HepG2 (cell line): ENCODE results near the gene PLXNB2. TPM values are rescaled to one million over a fixed set of nuclear protein-coding genes. Genes with fewer than 3 reads are reported as not detected.

ENCODE experiments used
- AKNA ChIP-seq: sonication (generic); formaldehyde crosslinking; IDR thresholded peaks from 2 replicates; pipeline ENCODE4 v1.4.0; 2020; ENCODE audit warnings: missing genetic modification reagents, borderline replicate concordance
- CREM ChIP-seq, 2 experiments: sonication (generic) in 1 of 2; formaldehyde crosslinking in 1 of 2; IDR thresholded peaks; 2 replicates each; pipeline versions ENCODE4 v1.4.0 to v1.6.1; 2016 to 2020; ENCODE audit warnings: antibody characterized with exemption in 1 of 2, mild to moderate bottlenecking in 1 of 2, missing genetic modification reagents in 1 of 2
- IRX3 ChIP-seq: sonication (generic); formaldehyde crosslinking; IDR thresholded peaks from 2 replicates; pipeline ENCODE4 v1.8.1; 2023; ENCODE audit warnings: mild to moderate bottlenecking, low read depth, missing genetic modification reagents, borderline replicate concordance
- NFAT5 ChIP-seq: sonication (generic); formaldehyde crosslinking; IDR thresholded peaks from 2 replicates; pipeline ENCODE4 v1.4.0; 2020; ENCODE audit warnings: missing genetic modification reagents
- NFKBIZ ChIP-seq: IDR thresholded peaks from 2 replicates; pipeline ENCODE4 v1.6.1; 2018; ENCODE audit warnings: missing genetic modification reagents, missing compliant biosample characterization
- PRMT3 ChIP-seq: sonication (generic); formaldehyde crosslinking; IDR thresholded peaks from 2 replicates; pipeline ENCODE4 v1.8.1; 2022; ENCODE audit warnings: low read depth, mild to moderate bottlenecking, moderate library complexity, missing genetic modification reagents, borderline replicate concordance
- REPIN1 ChIP-seq: sonication (generic); formaldehyde crosslinking; IDR thresholded peaks from 2 replicates; pipeline ENCODE4 v1.8.0; 2022; ENCODE audit warnings: missing genetic modification reagents, low read depth, mild to moderate bottlenecking, borderline replicate concordance
- ZBTB33 ChIP-seq: sonication (generic); formaldehyde crosslinking; IDR thresholded peaks from 2 replicates; pipeline ENCODE4 v1.4.0; 2020; ENCODE audit warnings: missing genetic modification reagents
- ZBTB37 ChIP-seq: sonication (generic); formaldehyde crosslinking; IDR thresholded peaks from 2 replicates; pipeline ENCODE4 v1.4.0; 2020; ENCODE audit warnings: mild to moderate bottlenecking, missing genetic modification reagents
- ZFP37 ChIP-seq: sonication (generic); formaldehyde crosslinking; IDR thresholded peaks from 2 replicates; pipeline ENCODE4 v1.4.0; 2020; ENCODE audit warnings: missing genetic modification reagents, borderline replicate concordance
- ZNF800 ChIP-seq: sonication (generic); formaldehyde crosslinking; IDR thresholded peaks from 2 replicates; pipeline ENCODE4 v1.4.0; 2020; ENCODE audit warnings: missing genetic modification reagents
- polyA plus RNA-seq, 8 experiments: library from polyadenylated mRNA; depleted of rRNA in 3 of 8; stranded (reverse) in 7 of 8; unstranded in 1 of 8; fragments of >200 nt; fragmentation: Illumina TruSeq in 4 of 8; extraction: Trizol in 4 of 8; gene quantifications; 2 replicates each; pipeline versions ENCODE4 v1.2.1 to v1.2.3, GENCODE V29; 2011 to 2016; ENCODE audit warnings: low read depth in 4 of 8, missing spikeins in 1 of 8, mixed read lengths in 1 of 8; ENCODE audit not compliant: insufficient read depth in 1 of 8
- total RNA-seq, 5 experiments: library from RNA; depleted of rRNA; stranded (reverse); fragments of >200 nt; fragmentation: Illumina TruSeq; extraction: Trizol; gene quantifications; 2 replicates each; pipeline ENCODE4 v1.2.3, GENCODE V29; 2016; ENCODE audit warnings: low read depth in 1 of 5

PLXNB2 gene
- total and polyA plus RNA-seq, 2 of the 13 experiments (the other 11 are each of a cell fraction or from before 2014, with no cell fraction given): 32.6 to 68.9 TPM

- TF ChIP-seq NFAT5 (CRISPR knock-in tag) (no peak), REPIN1 (CRISPR knock-in tag) (peak; percentile 40; the same call in 1 of the 2 replicates), ZFP37 (no peak), PRMT3 (CRISPR knock-in tag) (no peak), NFKBIZ (no peak), CREM (IDR thresholded peaks at IDR 0.05) (no peak), CREM (CRISPR knock-in tag; IDR thresholded peaks at IDR 0.05) (no peak), ZBTB37 (CRISPR knock-in tag) (no peak), IRX3 (CRISPR knock-in tag) (no peak), AKNA (no peak), ZBTB33 (peak; percentile 90), ZNF800 (CRISPR knock-in tag) (0 out of 2 replicates have a peak, but pooled peaks have one; percentile 33)
These were observed 34.7 kb upstream of the PLXNB2 start (continued) for GRCh38 chr22:50341977-50342650.
